Muscle layer of duodenum (tissue), 2 donors: ENCODE results near the gene TDRD9.
"Not testable (repeated sequence)": the region's sequence is repeated elsewhere in the genome, so short reads cannot be mapped to it uniquely, and the experiment has no call there.

Experiments
- H3K27ac ChIP-seq: one replicate; pipeline ENCODE4 v1.7.0; 2013; ENCODE audit warnings: mild to moderate bottlenecking, low read length
- H3K27me3 ChIP-seq: one replicate; pipeline ENCODE4 v1.7.0; 2013; ENCODE audit warnings: low read depth, mild to moderate bottlenecking, control low read depth, low read length
- H3K36me3 ChIP-seq, 2 donors: one replicate each; pipeline ENCODE4 v1.7.0; 2013; ENCODE audit warnings: low read length in 2 of 2, control low read depth in 1 of 2, mild to moderate bottlenecking in 1 of 2; ENCODE audit not compliant: insufficient read depth in 2 of 2, control insufficient read depth in 1 of 2
- H3K4me1 ChIP-seq, 2 donors: one replicate each; pipeline ENCODE4 v1.7.0; 2013; ENCODE audit warnings: low read length in 2 of 2, mild to moderate bottlenecking in 2 of 2, control low read depth in 1 of 2, moderate library complexity in 1 of 2; ENCODE audit not compliant: insufficient read depth in 2 of 2, control insufficient read depth in 1 of 2
- H3K4me3 ChIP-seq, 2 donors: one replicate each; pipeline ENCODE4 v1.7.0; 2013; ENCODE audit warnings: low read length in 2 of 2, low read depth in 1 of 2, mild to moderate bottlenecking in 1 of 2
- H3K9me3 ChIP-seq, 2 donors: one replicate each; pipeline ENCODE4 v1.7.0; 2013; ENCODE audit warnings: low read length in 2 of 2, control low read depth in 1 of 2, mild to moderate bottlenecking in 1 of 2; ENCODE audit not compliant: control insufficient read depth in 1 of 2
- donor health status: healthy.

TDRD9 gene

DNA sequence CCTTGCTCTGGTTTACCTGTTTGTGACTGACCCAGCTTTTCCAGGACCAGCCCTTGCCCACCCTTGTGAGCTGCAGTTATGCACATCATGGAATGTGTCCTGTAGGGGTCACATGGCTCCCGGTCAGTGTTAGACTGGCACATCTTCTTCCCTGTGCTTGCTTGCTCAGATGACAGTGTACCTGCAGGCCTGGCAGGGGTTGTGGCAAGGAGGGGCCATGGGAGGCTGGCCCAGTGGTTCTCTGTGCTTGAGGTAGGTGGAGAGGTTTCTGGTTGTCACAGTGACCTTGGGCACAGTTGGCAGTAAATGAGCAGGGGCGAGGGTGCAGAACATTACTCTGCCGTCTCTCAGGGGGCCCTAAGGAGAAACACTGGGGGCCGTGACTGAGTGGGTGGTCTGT lies 41.7 kb downstream of the TDRD9 start:
- Histone ChIP-seq H3K27me3 (no peaks in the 10 kb centered on the region), H3K27ac (no peak overlapping the region), H3K36me3 (no peaks in the 10 kb centered on the region), H3K4me3 (no peak overlapping the region), H3K4me1 (no peaks in the 10 kb centered on the region), H3K9me3 (no peaks in the 10 kb centered on the region)

- H3K27me3 ChIP-seq = no peaks in the 10 kb centered on the region
- H3K27ac ChIP-seq = no peak overlapping the region
- H3K4me3 ChIP-seq = no peak overlapping the region
- no peaks in the 10 kb centered on the region for H3K4me1 ChIP-seq
- no peaks in the 10 kb centered on the region for H3K9me3 ChIP-seq
- H3K36me3 ChIP-seq = no peaks in the 10 kb centered on the region
Measured at GRCh38 chr14:103973354-103973753, 45.1 kb downstream of the TDRD9 start.

- H3K4me3 ChIP-seq = no peak overlapping the region
- no peaks in the 10 kb centered on the region for H3K4me1 ChIP-seq
- no peak overlapping the region for H3K27ac ChIP-seq
- H3K9me3 ChIP-seq = no peaks in the 10 kb centered on the region
- H3K36me3 ChIP-seq = no peaks in the 10 kb centered on the region
- no peaks in the 10 kb centered on the region for H3K27me3 ChIP-seq
Measured at GRCh38 chr14:103974575-103974974, 46.3 kb downstream of the TDRD9 start.

DNA sequence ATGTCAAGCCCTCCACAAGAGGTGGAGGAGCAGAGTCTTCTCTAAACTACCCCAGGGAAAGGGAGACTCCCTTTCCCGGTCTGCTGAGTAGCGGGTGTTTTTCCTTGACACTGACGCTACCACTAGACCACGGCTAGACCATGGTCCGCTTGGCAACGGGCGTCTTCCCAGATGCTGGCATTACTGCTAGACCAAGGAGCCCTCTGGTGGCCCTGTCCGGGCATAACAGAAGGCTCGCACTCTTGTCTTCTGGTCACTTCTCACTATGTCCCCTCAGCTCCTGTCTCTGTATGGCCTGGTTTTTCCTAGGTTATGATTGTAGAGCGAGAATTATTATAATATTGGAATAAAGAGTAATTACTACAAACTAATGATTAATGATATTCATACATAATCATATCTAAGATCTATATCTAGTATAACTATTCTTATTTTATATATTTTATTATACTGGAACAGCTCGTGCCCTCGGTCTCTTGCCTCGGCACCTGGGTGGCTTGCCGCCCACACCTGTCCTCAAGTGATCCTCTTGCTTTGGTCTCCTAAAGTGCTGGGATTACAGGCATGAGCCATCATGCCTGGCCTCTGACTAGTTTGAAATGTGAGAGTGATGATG lies 52.5 kb downstream of the TDRD9 start:
- not testable (repeated sequence) for H3K4me1 ChIP-seq

GRCh38 chr14:103984196-103984595 lies 55.9 kb downstream of the TDRD9 start:
- Histone ChIP-seq H3K4me1 (no peaks in the 10 kb centered on the region), H3K9me3 (peaks cover 7% of the 10 kb centered on the region in 2 donors), H3K36me3 (no peaks in the 10 kb centered on the region), H3K27me3 (no peaks in the 10 kb centered on the region), H3K4me3 (no peak overlapping the region), H3K27ac (no peak overlapping the region)

More for the DNA sequence above, 52.5 kb downstream of the TDRD9 start:
- not testable (repeated sequence) for H3K9me3 ChIP-seq, H3K27ac ChIP-seq, H3K4me3 ChIP-seq, H3K36me3 ChIP-seq, H3K27me3 ChIP-seq

DNA sequence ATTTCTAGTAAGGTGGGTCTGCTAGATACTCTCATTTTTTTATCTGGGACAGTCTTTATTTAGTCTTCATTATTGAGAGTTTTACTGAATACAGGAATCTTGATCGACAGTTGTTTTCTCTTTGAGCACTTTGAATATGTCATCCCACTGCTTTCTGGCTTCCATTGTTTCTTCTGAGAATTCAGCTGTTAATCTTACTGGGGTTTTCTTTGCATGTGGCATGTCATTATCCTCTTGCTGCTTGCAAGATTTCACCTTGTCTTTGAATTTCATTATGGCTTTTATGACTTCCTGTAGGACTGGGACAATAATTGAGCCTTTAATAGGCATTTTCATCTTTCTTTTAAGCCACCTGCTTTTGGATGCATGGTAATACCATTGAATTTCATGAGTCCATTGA lies 60.8 kb downstream of the TDRD9 start:
- H3K27me3 ChIP-seq = no peaks in the 10 kb centered on the region
- no peaks in the 10 kb centered on the region for H3K4me1 ChIP-seq
- H3K27ac ChIP-seq = no peak overlapping the region
- no peaks in the 10 kb centered on the region for H3K36me3 ChIP-seq
- H3K4me3 ChIP-seq = no peak overlapping the region
- H3K9me3 ChIP-seq = peaks cover 8 to 12% of the 10 kb centered on the region in 2 donors

DNA sequence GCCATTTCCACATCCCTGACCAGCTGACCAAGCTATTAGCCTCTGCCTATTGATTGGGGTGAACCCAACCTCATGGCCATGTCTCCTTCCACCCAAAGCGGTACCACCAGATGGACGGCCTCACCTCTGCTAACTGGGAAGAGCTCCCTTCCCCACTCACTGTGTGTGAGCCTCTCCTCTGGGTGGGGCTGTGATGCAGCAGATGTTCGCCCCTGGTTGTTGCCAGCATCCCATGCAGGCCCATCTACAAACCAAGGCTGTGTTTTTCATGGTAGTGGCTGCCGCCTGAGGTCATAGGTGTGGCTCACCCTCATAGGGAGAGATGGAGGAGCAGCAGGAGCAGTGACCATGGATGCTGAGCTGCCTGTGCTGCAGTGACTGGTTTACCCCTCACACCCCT lies 61.7 kb downstream of the TDRD9 start:
- no peak overlapping the region for H3K4me3 ChIP-seq
- H3K4me1 ChIP-seq = no peaks in the 10 kb centered on the region
- no peak overlapping the region for H3K27ac ChIP-seq
- no peaks in the 10 kb centered on the region for H3K27me3 ChIP-seq
- H3K36me3 ChIP-seq = no peaks in the 10 kb centered on the region
- H3K9me3 ChIP-seq = peaks cover 8 to 12% of the 10 kb centered on the region in 2 donors

DNA sequence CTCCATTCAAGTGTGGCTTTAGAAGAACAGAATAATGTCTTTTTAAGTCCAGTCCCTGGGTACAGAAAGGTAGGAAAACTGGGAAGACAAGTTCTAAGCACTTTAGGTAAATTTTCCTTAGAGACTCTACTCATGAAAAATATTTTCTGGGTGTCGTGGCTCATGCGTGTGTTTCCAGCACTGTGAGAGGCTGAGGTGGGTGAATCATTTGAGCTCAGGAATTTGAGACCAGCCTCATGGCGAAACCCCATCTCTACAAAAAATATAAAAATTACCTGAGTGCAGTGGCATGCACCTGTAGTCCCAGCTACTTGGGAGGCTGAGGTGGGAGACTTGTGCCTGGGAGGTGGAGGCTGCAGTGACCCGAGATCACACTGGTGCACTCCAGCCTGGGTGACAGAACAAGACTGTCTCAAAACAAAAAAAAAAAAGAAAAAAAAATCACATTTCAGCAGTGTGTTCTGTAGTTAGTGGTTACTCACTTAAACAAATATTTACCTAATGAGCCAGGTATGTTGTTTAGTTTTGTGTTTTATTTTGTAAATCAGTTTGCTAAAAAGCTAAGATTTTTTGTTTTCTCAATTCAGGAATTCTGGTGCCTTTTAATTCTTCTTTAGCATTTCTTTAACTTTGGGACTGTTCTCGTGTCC lies 66.4 kb downstream of the TDRD9 start:
- Histone ChIP-seq H3K4me3 (no peak overlapping the region), H3K27me3 (no peaks in the 10 kb centered on the region), H3K27ac (no peak overlapping the region), H3K4me1 (no peaks in the 10 kb centered on the region), H3K36me3 (no peaks in the 10 kb centered on the region), H3K9me3 (peaks cover 0 to under 1% of the 10 kb centered on the region in 2 donors)

GRCh38 chr14:103995876-103996275 lies 67.6 kb downstream of the TDRD9 start:
- H3K4me3 ChIP-seq = no peak overlapping the region
- no peaks in the 10 kb centered on the region for H3K36me3 ChIP-seq

DNA sequence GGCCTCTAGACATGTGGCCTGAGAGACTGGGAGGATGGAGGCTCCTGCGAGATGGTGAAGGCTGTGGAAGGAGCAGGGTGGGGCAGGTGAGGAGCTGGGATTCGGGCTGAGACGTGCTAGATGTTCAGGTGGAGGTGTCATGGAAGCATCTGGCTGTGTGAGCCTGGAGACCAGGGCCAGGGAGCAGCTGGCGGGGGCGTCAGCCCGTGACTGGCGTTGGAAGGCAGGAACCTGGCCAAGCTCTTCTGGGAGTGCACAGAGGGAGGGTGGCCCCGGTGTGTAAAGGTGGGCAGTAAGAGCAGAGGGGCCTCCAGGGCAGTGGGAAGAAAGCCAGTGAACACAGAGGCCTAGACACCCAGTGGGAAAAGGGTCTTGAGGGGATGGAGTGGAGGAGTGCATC lies 69.1 kb downstream of the TDRD9 start:
- Histone ChIP-seq H3K36me3 (no peaks in the 10 kb centered on the region), H3K4me1 (no peaks in the 10 kb centered on the region), H3K27ac (no peak overlapping the region), H3K27me3 (no peaks in the 10 kb centered on the region), H3K4me3 (no peak overlapping the region), H3K9me3 (no peaks in the 10 kb centered on the region)

More at GRCh38 chr14:103995876-103996275, 67.6 kb downstream of the TDRD9 start:
- no peaks in the 10 kb centered on the region for H3K27me3 ChIP-seq
- no peaks in the 10 kb centered on the region for H3K4me1 ChIP-seq
- H3K27ac ChIP-seq = no peak overlapping the region
- no peaks in the 10 kb centered on the region for H3K9me3 ChIP-seq

DNA sequence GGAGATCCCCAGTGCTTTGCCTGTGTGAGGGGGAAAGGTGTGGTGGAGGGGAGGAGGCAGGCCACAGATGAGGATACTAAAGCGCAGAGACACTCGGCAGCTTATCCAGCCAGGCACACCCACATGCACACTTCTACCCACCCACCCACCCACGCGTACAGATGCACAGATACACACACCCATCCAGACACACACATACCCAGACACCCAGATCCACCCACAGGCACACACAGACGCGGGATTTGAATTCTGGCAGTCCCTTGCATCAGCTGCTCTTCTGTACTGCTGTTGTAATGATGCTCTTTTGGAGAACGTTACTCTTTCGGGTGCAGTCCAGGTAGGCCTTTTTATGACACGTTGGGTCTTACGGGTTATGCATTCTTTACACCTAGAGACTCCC lies 69.8 kb downstream of the TDRD9 start:
- no peaks in the 10 kb centered on the region for H3K27me3 ChIP-seq
- H3K36me3 ChIP-seq = no peaks in the 10 kb centered on the region
- no peak overlapping the region for H3K27ac ChIP-seq
- no peaks in the 10 kb centered on the region for H3K4me1 ChIP-seq
- H3K4me3 ChIP-seq = no peak overlapping the region
- no peaks in the 10 kb centered on the region for H3K9me3 ChIP-seq
